Measurements from ENCODE around the gene GATAD2B. TPM values are rescaled to one million over a fixed set of nuclear protein-coding genes. Genes with fewer than 3 reads are reported as not detected.

Gene GATAD2B
- total and polyA plus RNA-seq, 2 donors (not counting 1 experiment from before 2014, with no cell fraction given), result 4.8 to 5.2 TPM

GRCh38 chr1:153963850-153964331 lies 41.1 kb upstream of the GATAD2B start:
- Histone ChIP-seq H3K27ac (ENCODE audit: insufficient read depth, low read length) (peak overlapping the region; percentile 91), H3K9me3 (ENCODE audit: control insufficient read depth, insufficient read depth, low read depth, low read length) (no peaks in the 10 kb centered on the region), H3K79me2 (ENCODE audit: control insufficient read depth, insufficient read depth, low read length) (peaks cover 12% of the 10 kb centered on the region), H4K20me1 (ENCODE audit: control insufficient read depth, extremely low read depth, insufficient read depth, low read length) (no peaks in the 10 kb centered on the region), H3K4me1 (ENCODE audit: control insufficient read depth, extremely low read depth, insufficient read depth, low read length) (peaks cover 20% of the 10 kb centered on the region), H3K4me2 (ENCODE audit: extremely low read depth, insufficient read depth, low read length) (peak overlapping the region; percentile 99), H3K9ac (ENCODE audit: insufficient read depth, low read length) (peak overlapping the region; percentile 88), H2AFZ (ENCODE audit: low read length) (peak overlapping the region; percentile 75), H3K36me3 (ENCODE audit: control insufficient read depth, insufficient read depth, low read length) (peaks cover 4% of the 10 kb centered on the region), H3K4me3 (replicated peaks in 1 of 4; ENCODE audit: control extremely low read depth in 1 of 4, insufficient read depth in 1 of 4, low read depth in 3 of 4, low read length in 4 of 4) (peak overlapping the region; percentile 72 to 88 (median 78)), H3K27me3 (ENCODE audit: control insufficient read depth, insufficient read depth, low read length) (no peaks in the 10 kb centered on the region)
- no peak for TF ChIP-seq CTCF (conservative IDR thresholded peaks at IDR 0.05 in 1 of 2, IDR thresholded peaks at IDR 0.05 in 1 of 2; ENCODE audit: low read depth in 1 of 2, low read length in 2 of 2)
- TF ChIP-seq EZH2 (IDR thresholded peaks at IDR 0.05; ENCODE audit: low read length, missing control alignments), result no peak
- peak in 1 of 2 donors; percentile 72 for DNase-seq (ENCODE audit: low read depth in 2 of 2)

- TF ChIP-seq EZH2 (IDR thresholded peaks at IDR 0.05; ENCODE audit: low read length, missing control alignments) (no peak), CTCF (conservative IDR thresholded peaks at IDR 0.05 in 1 of 2, IDR thresholded peaks at IDR 0.05 in 1 of 2; ENCODE audit: low read depth in 1 of 2, low read length in 2 of 2) (no peak)
- peaks cover 4% of the 10 kb centered on the region for H3K36me3 ChIP-seq (ENCODE audit: control insufficient read depth, insufficient read depth, low read length)
- peaks cover 20% of the 10 kb centered on the region for H3K4me1 ChIP-seq (ENCODE audit: control insufficient read depth, extremely low read depth, insufficient read depth, low read length)
- H2AFZ ChIP-seq (ENCODE audit: low read length), result peak within 1 kb of the TSS; percentile 75
- H3K27me3 ChIP-seq (ENCODE audit: control insufficient read depth, insufficient read depth, low read length), result no peaks in the 10 kb centered on the region
- no peaks in the 10 kb centered on the region for H4K20me1 ChIP-seq (ENCODE audit: control insufficient read depth, extremely low read depth, insufficient read depth, low read length)
- H3K4me2 ChIP-seq (ENCODE audit: extremely low read depth, insufficient read depth, low read length), result peak within 1 kb of the TSS; percentile 99
- H3K27ac ChIP-seq (ENCODE audit: insufficient read depth, low read length), result peak within 1 kb of the TSS; percentile 91
- peak within 1 kb of the TSS; percentile 88 for H3K9ac ChIP-seq (ENCODE audit: insufficient read depth, low read length)
- peak within 1 kb of the TSS; percentile 72 to 88 (median 78) for H3K4me3 ChIP-seq (replicated peaks in 1 of 4; ENCODE audit: control extremely low read depth in 1 of 4, insufficient read depth in 1 of 4, low read depth in 3 of 4, low read length in 4 of 4)
- peaks cover 12% of the 10 kb centered on the region for H3K79me2 ChIP-seq (ENCODE audit: control insufficient read depth, insufficient read depth, low read length)
- H3K9me3 ChIP-seq (ENCODE audit: control insufficient read depth, insufficient read depth, low read depth, low read length), result no peaks in the 10 kb centered on the region
- DNase-seq (ENCODE audit: low read depth in 2 of 2), result peak; percentile 95 to 96
These were observed 40.5 kb upstream of the GATAD2B start, which contains the start of gene SLC39A1 for GRCh38 chr1:153963030-153963849. SLC39A1 (minus strand) TSS chr1:153963537; CDS start chr1:153962715, 822 bp downstream.

Measured in fibroblast of lung (primary cell).